Left ventricle myocardium inferior (tissue), 1 donor: Measurements from ENCODE around the gene OCA2. TPM values are rescaled to one million over a fixed set of nuclear protein-coding genes. Genes with fewer than 3 reads are reported as not detected.

Experiments
- DNase-seq: peaks from one replicate; pipeline ENCODE4 v3.0.0-alpha.2; 2020
- H3K27ac ChIP-seq: fragments of 200-600 bp; replicated peaks from 2 replicates; pipeline ENCODE4 v1.8.0; 2021
- H3K27me3 ChIP-seq: fragments of 200-600 bp; 2 replicates; pipeline ENCODE4 v1.8.0; 2021; ENCODE audit warnings: low read depth
- H3K36me3 ChIP-seq: fragments of 200-600 bp; 2 replicates; pipeline ENCODE4 v1.8.0; 2021
- H3K4me1 ChIP-seq: fragments of 200-600 bp; 2 replicates; pipeline ENCODE4 v1.8.0; 2021
- H3K4me3 ChIP-seq: fragments of 200-600 bp; 2 replicates; pipeline ENCODE4 v1.8.0; 2021; ENCODE audit warnings: mild to moderate bottlenecking, moderate library complexity
- H3K9me3 ChIP-seq: fragments of 200-600 bp; replicated peaks from 2 replicates; pipeline ENCODE4 v1.8.0; 2021
- intact Hi-C: fragments of 100-400 bp; cut with micrococcal nuclease; formaldehyde crosslinking; loops from one replicate; pipeline ENCODE4 v1.11.0; 2022
- total RNA-seq: library from RNA; stranded (reverse); fragmentation: NEBNext Ultra II Directional; extraction: Animal tissue kit (Norgen Biotek cat#: 25700); gene quantifications from one replicate; pipeline ENCODE4 v1.2.1, GENCODE V29; 2021
- TF ChIP-seq, protein P1 (sequence below): fragments of 200-600 bp; IDR thresholded peaks from 2 replicates; pipeline ENCODE4 v1.8.0; 2021; ENCODE audit warnings: antibody characterized with exemption, mild to moderate bottlenecking, borderline replicate concordance
- donor health status: DM: no; HTN: yes; CAD: no; lungs with severe emphysema.

OCA2 gene
- total RNA-seq, 1 donor from 2014 or later: not detected

GRCh38 chr15:28096411-28096669, 2.8 kb downstream of the OCA2 start:
- peaks cover 93% of the 10 kb centered on the region for H3K27me3 ChIP-seq
- peak overlapping the region; percentile 70 for H3K4me3 ChIP-seq
- peaks cover 49% of the 10 kb centered on the region for H3K4me1 ChIP-seq
- H3K36me3 ChIP-seq: no peaks in the 10 kb centered on the region
- H3K27ac ChIP-seq: peak overlapping the region; percentile 75
- TF ChIP-seq, protein P1, sequence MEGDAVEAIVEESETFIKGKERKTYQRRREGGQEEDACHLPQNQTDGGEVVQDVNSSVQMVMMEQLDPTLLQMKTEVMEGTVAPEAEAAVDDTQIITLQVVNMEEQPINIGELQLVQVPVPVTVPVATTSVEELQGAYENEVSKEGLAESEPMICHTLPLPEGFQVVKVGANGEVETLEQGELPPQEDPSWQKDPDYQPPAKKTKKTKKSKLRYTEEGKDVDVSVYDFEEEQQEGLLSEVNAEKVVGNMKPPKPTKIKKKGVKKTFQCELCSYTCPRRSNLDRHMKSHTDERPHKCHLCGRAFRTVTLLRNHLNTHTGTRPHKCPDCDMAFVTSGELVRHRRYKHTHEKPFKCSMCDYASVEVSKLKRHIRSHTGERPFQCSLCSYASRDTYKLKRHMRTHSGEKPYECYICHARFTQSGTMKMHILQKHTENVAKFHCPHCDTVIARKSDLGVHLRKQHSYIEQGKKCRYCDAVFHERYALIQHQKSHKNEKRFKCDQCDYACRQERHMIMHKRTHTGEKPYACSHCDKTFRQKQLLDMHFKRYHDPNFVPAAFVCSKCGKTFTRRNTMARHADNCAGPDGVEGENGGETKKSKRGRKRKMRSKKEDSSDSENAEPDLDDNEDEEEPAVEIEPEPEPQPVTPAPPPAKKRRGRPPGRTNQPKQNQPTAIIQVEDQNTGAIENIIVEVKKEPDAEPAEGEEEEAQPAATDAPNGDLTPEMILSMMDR: no peak
- H3K9me3 ChIP-seq: peaks cover 6% of the 10 kb centered on the region
- DNase-seq: no peak
- intact Hi-C loops: no loop called here

- Histone ChIP-seq H3K9me3 (peaks cover 16% of the 10 kb centered on the region), H3K36me3 (no peaks in the 10 kb centered on the region), H3K27ac (peak overlapping the region; percentile 75), H3K4me1 (peaks cover 49% of the 10 kb centered on the region), H3K27me3 (peaks cover 83% of the 10 kb centered on the region), H3K4me3 (peak overlapping the region; percentile 70)
- intact Hi-C loops: no loop called here
- TF ChIP-seq, protein P1: no peak
- DNase-seq: no peak
Observed at GRCh38 chr15:28094732-28095521, 4.2 kb downstream of the OCA2 start.

- no peaks in the 10 kb centered on the region for H3K36me3 ChIP-seq
- no peak for DNase-seq
- peak overlapping the region; percentile 70 for H3K4me3 ChIP-seq
- TF ChIP-seq, protein P1: no peak
- intact Hi-C loops: no loop called here
- no peak overlapping the region for H3K27ac ChIP-seq
- peaks cover 16% of the 10 kb centered on the region for H3K9me3 ChIP-seq
- peaks cover 73% of the 10 kb centered on the region for H3K27me3 ChIP-seq
- H3K4me1 ChIP-seq: peaks cover 41% of the 10 kb centered on the region
Observed at GRCh38 chr15:28093752-28094535, 5.2 kb downstream of the OCA2 start.

GRCh38 chr15:28091313-28091712, 7.8 kb downstream of the OCA2 start:
- Histone ChIP-seq H3K9me3 (peaks cover 21% of the 10 kb centered on the region), H3K27ac (no peak overlapping the region), H3K4me1 (peaks cover 24% of the 10 kb centered on the region), H3K4me3 (no peak overlapping the region), H3K27me3 (peaks cover 50% of the 10 kb centered on the region), H3K36me3 (no peaks in the 10 kb centered on the region)
- intact Hi-C loops: no loop called here
- no peak for DNase-seq
- TF ChIP-seq, protein P1: no peak

DNA sequence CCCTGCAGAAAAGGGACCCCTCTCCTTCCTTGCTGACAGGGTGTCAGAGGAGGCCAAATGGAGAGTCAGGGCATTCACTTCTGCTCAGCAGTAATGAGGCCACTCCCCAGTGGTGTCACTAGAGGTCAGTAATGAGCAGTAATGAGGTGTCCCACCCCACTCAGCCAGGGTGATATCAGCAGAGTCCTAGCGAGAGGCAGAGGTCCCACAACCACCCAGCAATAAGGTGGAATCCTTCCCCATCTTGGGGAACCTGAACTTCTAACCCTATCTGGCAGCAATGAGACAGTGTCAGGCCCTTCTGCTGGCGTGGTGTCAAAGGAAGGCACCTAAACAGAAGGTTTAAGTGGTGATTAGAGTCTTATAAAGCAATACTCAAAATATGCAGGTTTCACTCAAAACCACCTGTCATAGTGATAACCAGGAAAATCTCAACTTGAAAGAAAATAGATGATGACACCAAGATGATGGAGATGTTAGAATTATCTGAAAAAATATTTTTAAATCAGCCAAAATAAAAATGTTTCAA, 12.9 kb downstream of the OCA2 start:
- H3K36me3 ChIP-seq: no peaks in the 10 kb centered on the region
- peaks cover 9% of the 10 kb centered on the region for H3K4me1 ChIP-seq
- no peak for DNase-seq
- H3K27ac ChIP-seq: no peak overlapping the region
- TF ChIP-seq, protein P1: peak; percentile 85
- peaks cover 13% of the 10 kb centered on the region for H3K27me3 ChIP-seq
- intact Hi-C loops: loop anchor here (5.0 kb wide), 1 partner anchor 36 kb away; no protein-coding TSS in a partner anchor
- H3K4me3 ChIP-seq: no peak overlapping the region
- H3K9me3 ChIP-seq: peaks cover 18% of the 10 kb centered on the region
